Measurements from ENCODE around the gene CYFIP2. TPM values are rescaled to one million over a fixed set of nuclear protein-coding genes. Genes with fewer than 3 reads are reported as not detected.
A peak's percentile ranks its signal among the peaks of the same experiment; 100 is the strongest.

Gene CYFIP2
- total RNA-seq, 1 experiment from 2014 or later = 7.6 TPM

DNA sequence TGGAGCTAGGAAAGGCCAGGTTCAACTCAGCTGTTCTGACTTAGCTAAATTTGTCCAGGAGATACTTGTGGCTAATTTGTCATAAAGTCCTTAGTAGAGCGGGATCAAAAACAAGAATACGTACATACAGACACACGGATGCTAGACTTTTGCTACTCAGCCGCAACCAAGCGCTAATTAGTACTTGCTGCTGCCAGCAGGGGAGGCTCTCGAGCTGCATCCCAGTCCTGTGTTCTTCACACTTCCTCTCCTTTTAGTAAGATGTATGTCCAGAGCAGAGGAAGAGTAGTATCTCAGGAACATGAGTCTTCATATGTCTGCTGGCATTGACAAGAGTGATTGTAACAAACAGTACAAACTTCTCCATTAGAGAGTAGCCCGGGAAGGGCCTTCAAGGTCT is 58.3 kb downstream of the CYFIP2 start:
- no peak for DNase-seq (ENCODE audit: low read depth)

DNA sequence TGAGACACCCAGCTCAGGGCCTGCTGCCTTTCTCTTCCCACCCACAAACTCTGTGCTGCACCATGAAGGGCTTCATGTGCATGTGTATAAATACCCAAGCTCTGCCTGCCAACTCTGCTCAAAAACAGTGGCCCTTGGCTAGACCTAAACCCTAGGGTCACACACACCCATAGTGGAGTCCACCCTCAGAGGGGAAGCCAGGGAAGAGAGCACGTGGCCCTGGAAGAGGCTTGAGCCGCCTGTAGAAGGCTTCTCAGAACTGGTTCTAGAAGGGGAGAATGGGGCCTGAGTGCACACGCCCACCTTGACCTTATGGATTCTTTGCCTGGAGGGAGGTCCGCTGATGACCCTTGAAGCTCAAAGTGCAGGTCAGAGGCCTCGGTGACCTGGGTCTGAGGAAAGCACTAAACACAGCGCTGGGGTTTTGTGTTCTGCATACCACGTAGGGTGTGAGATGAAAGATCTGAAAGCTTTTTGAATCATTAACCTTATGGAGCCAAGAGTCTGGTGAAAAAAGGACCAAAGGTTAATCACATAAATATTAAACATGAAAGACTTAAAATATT is 60.6 kb downstream of the CYFIP2 start:
- no peak for DNase-seq (ENCODE audit: low read depth)

DNA sequence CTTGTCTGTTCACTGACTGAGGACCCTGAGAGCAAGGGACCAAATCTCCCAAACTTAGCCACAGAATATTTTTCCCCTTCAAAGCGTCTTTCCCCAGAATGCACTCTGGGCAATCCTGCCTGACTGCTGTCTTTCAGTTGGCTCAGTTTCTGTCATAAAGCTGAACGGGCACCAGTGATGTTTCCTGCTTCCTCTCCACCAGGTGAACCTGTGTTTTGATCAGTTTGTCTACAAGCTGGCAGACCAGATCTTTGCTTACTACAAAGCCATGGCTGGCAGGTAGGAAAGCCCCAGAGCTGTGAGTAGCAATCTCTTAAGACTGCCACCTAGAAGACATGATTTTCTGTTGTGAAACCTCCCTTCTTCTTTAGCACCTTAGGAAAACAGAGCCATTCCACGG is 61.8 kb downstream of the CYFIP2 start:
- no peak for DNase-seq (ENCODE audit: low read depth)

DNA sequence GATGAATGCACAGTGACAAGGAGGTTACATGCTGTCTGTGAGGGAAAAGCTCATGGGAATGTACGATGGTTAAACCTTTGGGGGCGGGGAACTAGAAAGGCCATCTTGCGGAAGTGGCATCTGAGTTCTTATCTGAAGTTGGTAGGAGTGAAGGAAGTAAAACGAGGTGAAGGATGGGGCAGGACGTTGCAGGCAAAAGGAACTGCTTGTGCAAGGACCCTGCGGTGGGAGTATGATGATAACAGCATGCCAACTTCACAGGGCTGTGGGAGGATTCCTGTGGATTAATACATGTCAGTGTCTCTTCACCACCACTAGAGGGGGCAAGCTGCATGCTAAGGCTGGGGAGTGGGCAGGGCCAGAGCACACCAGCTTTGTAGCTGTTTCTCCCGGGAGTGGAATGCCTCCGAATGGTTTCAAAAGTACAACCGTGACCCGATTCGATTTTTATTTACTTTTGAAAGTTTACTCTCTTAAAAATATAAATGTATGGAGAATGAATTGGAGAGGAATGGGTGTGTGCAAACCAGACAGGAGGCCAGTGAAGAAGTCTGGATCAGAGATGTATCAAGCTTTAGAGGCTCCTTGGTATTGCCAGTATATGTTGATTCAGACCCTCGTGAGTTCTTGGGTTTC is 62.5 kb downstream of the CYFIP2 start:
- peak; percentile 86 for DNase-seq (ENCODE audit: low read depth)

DNA sequence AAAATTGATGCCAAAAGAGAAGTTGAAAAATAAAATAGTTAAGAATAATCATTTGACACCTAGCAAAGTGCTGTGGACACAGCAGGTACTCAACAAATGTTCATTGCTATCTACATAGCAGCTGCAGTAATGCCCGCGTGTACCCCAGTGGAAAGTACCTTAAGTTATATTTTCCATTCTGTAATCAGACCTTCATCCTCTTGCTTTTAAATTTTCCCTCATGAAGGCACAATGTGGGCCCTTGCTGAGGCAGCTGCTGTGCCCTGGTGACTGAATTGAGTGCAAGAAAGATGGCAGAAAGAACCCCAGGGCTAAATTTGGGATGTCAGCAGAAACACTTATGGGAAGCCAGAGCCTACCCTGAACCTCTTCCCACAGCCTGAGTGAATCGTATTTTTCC is 65.9 kb downstream of the CYFIP2 start:
- no peak for DNase-seq (ENCODE audit: low read depth)

DNA sequence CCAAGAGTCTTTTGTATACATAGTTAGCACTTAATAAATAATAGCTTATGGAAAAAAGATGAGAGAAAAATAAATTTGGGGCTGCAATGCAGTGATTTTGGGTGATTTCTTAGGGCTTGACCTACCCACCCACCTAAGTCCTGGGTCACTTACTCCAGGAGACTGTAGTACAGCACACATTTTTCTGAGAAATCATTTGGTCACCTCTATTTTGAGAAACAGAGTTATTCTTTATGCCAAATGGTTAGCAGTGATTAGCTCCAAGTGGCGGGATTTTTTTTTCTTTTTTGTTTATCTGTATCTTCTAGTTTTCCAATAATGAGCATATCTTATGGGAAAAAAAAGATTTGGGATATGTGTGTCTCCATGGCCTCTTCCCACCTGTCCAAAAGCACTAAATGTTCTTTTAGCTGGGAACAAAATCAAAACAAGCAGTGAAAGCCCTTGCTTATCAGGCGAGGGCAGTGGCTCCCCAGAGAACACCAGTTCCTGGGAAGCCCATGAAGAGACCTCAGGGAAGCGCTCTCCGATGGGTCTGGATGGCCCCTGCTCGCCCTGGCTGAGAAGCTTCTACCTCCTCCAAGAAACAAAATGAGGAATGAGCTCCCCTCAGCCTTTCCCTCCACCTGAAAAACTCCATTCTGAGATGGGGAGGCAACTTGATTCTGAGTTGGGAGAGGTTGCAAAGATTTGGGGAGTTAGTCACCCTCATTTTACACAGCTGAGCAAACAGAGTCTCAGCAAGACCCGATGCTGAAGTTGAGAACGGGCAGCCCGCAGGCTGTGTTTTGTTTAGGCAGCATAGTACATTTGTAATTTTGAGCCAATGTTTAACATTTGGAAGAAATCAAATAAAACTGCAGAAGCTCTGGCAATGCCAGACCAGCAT is 69.9 kb downstream of the CYFIP2 start:
- peak; percentile 59 for DNase-seq (ENCODE audit: low read depth)

DNA sequence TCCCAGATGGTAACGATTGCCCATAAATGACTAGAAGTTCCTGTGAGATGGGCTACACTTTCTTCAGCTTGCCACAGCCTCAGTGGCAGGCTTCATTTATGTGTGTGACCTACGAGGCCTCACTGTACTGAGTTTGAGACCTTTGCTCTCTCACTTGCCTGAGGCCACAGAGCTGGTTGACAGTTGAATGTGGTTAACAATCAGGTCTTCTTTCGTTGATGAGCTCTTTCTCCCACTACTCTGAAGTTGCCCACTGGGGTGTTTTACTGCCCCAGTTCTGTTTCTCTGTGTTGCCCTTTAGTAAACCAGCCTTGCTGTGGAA is 70.5 kb downstream of the CYFIP2 start:
- no peak for DNase-seq (ENCODE audit: low read depth)

DNA sequence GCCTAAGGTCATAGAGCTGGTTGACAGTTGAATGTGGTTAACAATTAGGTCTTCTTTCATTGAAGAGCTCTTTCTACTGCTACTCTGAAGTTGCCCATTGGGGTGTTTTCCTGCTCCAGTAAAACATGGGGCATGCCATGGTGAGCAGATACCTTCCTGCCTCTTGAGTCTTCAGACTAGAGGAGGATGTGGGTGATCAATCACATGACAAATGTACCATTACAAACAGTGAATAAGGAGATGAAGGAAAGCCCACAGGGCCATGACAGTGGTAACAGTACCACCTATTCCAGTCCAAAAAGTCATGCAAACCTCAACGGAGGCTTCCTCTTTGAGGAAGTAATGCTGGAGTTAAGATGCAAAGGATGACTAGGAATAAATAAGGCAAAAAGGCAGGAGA is 73.5 kb downstream of the CYFIP2 start:
- DNase-seq (ENCODE audit: low read depth) = no peak

DNA sequence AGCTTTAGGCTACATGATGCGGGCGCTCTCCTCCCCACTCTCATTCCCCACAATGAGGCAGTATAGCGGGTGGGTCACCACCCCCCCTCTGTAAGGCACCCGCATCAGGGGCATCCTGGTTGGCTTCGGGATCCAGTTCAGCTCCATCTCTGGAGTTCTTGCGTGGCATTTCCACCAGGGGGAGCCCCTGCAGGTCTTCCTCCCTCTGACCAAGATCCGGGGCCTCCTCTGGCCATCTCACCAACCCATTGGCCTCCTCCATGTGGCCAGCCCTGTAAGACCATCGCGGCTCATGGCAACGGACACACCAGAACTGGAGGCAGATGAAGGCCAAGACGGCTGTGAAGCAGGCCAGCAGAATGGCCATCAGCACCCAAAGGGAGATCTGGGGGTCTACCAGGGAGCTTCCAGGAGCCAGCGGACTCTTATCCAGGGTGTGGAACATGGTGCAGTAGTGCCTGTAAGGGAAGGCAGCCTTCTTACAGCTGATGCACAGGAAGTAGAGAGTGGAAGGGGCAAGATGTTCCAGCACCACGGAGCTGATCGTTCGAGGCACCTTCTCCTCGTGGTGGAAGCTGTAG is 77.0 kb downstream of the CYFIP2 start:
- DNase-seq (ENCODE audit: low read depth) = peak; percentile 52

DNA sequence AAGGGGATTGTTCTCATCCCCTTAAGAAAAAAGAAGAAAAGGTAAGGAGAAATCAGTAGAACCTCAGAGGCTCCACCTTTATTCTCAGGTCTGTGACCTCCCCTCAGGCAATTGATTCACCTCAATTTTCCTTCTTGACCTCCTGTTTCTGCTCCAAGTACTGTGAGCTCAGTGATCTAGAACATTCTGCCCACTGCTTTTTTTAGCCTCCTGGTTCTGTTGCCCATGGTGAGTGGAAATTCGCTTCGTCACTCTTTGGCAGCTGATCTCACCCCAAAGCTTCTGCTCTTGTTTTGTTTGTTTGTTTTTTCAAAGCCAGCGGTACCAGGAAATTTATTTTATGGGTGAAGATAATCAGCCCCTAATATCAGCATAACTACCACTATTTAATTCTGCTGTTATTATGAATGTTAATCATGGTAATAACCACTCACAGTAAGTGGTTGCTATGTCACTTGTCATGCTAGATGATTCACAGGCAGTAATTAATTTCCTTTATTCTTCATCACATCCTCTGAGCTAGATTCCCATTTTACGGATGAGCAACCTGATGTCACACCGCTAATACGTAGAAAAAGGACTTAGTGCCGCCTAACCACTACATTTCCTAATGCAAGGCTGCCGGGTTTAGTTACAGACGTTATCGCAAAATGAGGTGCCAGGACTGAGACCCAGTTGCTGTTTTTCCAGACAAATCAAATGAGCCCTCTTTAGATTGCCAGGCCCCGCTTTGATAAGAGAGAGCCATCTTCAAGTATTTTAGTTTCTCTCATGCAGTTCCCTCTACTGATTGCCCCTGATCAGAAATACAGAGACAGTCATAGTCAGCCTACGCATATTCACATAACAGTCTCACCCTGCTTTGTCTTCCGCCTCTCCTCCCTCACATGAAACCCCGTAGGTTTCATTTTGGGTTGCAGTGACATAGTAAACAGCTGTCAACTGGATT is 78.2 kb downstream of the CYFIP2 start:
- no peak for DNase-seq (ENCODE audit: low read depth)

DNA sequence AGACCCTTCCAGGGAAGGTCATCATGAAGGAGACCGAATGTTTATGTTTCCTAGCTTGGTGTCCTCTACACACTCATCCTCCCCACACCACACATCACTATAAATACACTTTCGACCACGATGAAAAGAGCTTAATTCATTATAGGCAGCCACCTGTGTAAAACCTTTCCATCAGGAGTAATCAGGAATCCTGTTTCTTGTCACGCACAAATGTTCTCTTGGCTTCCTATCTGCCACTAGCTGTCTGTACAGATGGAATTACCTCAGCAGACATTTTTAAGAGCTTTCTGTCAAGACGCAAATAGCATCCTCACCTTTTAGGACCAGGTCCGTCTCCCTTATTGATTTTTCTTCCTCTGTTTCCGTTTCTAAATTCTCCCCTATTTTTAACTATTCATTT is 79.1 kb downstream of the CYFIP2 start:
- DNase-seq (ENCODE audit: low read depth) = no peak

DNA sequence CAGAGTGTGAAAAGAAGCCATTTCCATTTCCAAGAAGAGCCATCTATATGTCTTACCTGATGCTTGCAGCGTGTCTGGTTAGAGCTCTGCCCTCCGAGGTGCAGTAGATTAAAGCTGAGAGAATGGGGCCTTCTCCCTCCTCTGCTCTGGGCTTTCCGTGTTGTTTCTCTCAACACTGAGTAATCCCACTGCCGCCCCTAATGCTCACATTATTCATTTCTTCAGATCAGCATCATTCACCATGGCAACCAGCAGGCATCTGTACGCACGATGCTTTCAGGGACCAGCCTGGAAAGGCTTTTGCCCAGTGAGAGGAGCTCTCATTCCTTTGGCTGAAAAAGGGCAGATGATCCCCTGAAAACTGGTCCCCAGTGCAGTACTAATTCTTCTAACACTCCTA is 79.6 kb downstream of the CYFIP2 start:
- DNase-seq (ENCODE audit: low read depth) = no peak

DNA sequence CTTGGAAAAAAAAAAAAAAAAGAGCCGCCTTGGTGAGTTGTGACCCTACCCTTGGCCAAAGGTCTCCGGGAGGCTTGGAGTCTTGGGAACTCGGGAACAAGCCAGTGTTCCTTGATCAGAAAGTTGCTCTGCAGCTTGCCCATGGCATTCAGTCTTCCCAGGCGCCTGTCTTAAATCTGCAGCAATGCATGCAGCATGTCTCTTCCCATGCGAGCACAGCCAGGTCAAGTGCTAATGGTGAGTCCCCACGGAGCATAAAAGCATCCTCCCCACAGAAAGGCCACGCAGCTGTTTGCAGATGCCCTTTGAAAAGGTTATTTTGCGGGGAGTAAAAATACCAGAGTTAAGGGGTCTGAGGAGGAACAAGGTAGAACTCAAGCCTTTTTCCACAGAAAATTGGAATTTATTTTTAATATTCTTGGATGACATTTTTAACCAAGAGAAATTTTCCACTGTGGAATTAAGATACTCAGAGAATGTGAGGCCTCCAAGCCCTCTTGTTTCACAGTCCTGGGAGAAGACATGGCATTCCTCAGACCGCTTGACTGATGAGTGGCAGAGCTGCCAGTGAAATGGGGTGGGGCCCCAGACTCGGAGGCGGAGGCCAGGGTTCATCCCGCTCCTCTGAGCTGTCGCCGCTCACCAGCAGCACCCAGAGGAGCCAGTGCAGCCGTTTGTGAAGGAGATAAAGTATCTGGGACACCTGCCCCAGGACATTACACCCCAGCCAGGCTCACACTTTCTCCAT is 81.6 kb downstream of the CYFIP2 start:
- no peak for DNase-seq (ENCODE audit: low read depth)

DNA sequence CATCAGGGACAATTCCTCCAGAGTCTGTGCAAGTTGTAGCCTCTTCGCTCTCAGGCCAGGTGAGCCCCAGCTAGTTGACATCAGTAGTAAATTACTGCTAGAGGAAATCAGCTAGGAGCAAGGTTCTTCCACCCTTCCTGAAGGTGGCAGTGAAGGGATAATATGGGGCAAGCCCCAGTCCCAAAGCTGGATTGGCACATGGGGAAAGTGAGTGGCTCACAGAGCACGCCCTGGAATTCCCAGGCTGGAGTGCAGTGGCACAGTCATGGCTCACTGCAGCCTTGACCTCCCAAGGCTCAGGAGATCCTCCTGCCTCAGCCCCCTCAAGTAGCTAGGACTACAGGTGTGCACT is 82.1 kb downstream of the CYFIP2 start:
- DNase-seq (ENCODE audit: low read depth) = no peak

DNA sequence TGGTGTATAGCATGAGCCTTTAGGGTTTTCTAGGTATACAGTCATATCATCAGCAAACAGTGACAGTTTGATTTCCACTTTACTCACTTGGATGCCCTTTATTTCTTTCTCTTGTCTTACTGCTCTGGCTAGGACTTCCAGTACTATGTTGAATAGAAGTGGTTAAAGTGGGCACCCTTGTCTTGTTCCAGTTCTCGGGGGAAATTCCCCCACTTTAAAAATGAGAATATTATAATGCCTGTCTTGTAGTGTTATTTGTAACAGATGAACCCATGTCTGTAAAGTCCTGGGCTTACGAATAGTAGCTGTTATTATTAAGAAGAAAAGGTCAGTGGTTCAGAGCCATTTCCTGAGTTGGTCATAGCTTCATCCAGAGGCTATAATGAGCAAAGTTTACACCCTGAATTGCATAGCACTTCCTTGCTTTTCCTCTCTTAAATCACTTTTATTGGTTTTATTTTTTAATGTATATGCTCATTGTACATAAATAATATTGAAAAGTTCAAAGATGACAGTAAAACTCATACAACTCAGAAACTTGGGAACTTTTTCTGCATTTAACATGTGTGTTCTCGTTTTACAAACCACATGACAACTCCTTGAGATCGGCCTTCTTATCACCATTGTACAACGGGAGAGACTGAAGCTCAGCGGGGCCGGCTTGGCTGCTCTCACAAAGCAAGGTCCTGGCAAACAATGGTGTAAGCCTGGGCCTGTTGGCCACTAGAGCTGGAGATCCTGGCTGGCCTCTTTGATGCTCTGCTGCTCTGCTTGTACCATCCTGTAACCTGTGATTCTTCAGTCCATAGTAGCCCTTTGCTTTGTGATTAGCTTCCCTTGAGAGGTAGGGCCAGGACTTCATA is 85.2 kb downstream of the CYFIP2 start:
- DNase-seq (ENCODE audit: low read depth) = no peak

DNA sequence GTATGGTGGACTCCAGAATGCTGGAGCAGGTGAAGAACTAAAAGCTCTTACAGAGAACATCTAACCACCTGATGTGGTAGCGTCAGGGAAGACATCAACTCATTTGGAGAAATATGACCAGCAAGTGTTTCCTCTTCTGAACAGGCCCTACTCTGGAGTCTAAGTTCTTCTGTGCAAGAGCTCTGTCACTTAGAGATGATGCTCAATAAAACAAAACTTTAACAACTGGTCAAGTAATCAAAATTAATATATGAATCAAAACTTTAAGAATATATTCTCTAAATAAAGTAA is 85.8 kb downstream of the CYFIP2 start:
- no peak for DNase-seq (ENCODE audit: low read depth)

DNA sequence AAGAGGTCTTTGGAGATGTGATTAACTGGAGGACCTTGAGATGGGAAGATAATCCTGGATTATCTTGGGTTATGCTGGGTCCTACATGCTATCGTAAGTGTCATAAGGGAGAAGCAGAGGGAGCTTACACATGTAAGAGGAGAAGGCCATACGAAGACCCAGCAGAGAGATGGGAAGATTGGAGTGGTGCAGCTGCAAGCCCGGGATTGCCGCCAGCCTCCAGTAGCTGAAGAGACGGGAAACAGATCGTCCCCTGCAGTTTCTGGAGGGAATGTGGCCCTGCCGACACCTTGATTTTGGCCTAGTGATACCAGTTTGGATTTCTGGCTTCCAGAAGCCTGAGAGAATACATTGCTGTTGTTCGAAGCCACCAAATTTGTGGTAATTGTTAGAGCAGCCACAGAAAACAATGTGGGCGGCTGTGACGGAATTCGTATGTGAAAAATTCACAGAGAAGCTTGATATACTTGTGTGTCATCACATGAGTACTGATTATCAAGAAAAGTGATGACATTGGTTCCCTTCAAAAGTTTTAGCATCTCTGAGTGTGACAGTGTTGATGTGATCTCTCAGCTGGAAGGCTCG is 86.9 kb downstream of the CYFIP2 start:
- DNase-seq (ENCODE audit: low read depth) = no peak

DNA sequence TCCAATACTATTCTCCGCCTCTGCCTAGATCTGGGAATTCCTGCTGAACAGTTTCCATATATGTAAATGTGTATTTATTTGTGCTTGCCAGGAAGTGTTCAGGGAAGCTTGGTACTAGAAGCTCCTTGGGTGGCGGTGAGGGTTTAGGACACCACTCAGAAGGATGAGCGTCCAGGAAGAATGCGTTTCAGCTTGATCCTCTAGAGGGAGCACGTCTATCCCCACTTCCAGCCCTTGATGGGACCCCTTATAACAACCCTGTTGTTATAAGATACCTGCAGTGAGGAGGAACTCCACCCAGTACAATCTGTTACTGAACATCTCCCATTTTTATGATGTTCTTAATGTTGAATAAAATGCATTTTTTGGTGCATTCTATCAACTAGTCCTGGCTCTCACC is 88.9 kb downstream of the CYFIP2 start:
- no peak for DNase-seq (ENCODE audit: low read depth)

DNA sequence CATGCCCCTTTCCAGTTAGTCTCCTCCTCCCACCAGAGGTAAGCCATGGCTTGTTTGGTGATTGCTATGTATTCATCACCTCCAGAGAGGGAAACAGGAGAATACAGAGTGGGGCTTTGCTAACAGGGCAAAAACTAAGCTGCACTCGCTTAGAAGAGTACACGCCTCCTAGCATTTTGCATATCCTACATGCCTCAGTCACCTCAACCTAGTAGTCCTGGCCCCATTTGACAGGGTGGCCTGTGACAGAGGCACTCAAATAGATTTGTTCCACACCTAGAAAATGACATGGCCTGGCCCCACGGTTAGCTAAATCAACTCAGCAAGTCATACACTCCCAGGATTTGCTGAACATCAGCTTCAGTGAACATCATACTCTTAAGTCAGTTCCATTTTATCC is 90.7 kb downstream of the CYFIP2 start:
- no peak for DNase-seq (ENCODE audit: low read depth)

DNA sequence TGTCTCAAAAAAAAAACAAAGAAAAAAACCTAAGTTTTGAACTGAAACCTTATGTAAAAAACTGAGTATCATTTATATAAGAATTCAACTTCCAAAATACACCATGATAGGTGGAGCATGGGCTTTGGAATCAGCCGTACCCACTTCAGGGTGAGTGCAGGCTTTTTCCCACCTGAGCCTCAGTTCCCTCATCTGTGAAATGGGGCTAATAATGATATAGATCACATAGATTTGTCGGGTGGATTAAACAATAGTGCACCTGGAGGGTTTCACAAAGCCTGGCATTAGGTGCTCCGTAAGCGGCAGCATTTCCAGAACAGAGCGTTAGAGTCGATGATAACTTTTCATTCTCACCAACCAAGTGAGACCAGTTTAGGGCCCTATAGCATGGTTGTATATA is 91.9 kb downstream of the CYFIP2 start:
- DNase-seq (ENCODE audit: low read depth) = no peak

All from Daoy (cell line).